Heart left ventricle (tissue), 13 donors: ENCODE data around the gene SLC16A7.

Experiments
- POLR2A ChIP-seq, 2 donors: fragments of 450-650 bp; IDR thresholded peaks; one replicate each; pipeline ENCODE4 v1.6.1; 2017; ENCODE audit warnings: antibody characterized with exemption in 2 of 2, mild to moderate bottlenecking in 2 of 2, moderate library complexity in 2 of 2
- TF ChIP-seq, protein P1 (sequence below), 12 donors: fragments of 200-600 bp; sonication (generic) in 4 of 12; IDR thresholded peaks; one replicate each; pipeline versions ENCODE4 v1.5.0 to v1.8.0; 2018 to 2022; ENCODE audit warnings: antibody characterized with exemption in 12 of 12, mild to moderate bottlenecking in 5 of 12
- donor health status: ischemic (EF 13 %, LVEDD 7.1; RV severe dilation, severe dysfunction).
- donor health status: DM: no; HTN: yes; CAD: no.
- donor health status: DM: no; HTN: no; CAD: no.
- donor health status: ischemic (EF 25% LVEDD 6.9; RV normal size, moderate dysfunction).
- donor health status: ischemic (EF 25% LVEDD 5.7; RV mildly dilated, moderate dysfunction).
- donor health status: ischemic (EF 35%, LVEDD 5.7; RV mildly dilated, moderate dysfunction).
- donor health status: nonischemic (EF 11% LVEDD 7.7; RV severe dilation, severe dysfunction).
- donor health status: DM: yes; HTN: yes; CAD: no.
- donor health status: PGD.
- donor health status: ischemic (EF 29% LVEDD 5.4; RV normal size, mild dysfunction).
- donor health status: nonischemic (EF 23%, LVEDD 6.1; RV moderate dilation, normal function).

DNA sequence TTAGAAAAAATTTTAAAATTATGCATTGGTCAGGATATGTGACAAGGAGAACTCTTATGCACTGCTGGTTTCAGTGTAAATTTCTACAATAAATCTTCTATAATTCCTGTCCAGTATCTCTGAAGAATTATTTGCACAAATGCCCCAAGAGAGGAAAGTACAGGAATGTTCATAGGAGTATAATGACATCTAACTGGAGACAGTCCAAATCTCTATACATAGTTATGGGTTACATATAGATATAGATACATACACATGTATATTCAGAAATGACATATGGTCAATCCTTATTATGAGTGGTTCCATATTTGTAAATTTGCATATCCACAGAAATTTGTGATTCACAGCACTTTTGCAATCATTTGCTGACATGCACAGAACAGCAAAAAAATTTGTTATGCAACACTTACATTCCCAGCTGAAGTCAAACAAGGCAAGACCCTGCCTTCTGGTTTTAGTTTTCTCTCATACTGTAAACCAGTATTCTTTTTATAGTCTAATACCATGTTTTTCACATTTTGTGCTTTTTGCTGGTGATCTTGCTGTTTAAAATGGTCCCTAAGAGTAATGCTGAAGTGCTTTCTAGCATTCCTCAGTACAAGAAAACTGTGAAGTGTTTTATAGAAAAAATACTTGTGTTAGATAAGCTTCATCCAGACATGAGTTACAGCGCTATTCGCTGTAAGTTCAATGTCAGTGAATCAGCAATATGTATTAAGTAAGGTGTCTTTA lies 103.8 kb downstream of the SLC16A7 start:
- no peak for TF ChIP-seq POLR2A (IDR thresholded peaks at IDR 0.05)
- TF ChIP-seq, protein P1, sequence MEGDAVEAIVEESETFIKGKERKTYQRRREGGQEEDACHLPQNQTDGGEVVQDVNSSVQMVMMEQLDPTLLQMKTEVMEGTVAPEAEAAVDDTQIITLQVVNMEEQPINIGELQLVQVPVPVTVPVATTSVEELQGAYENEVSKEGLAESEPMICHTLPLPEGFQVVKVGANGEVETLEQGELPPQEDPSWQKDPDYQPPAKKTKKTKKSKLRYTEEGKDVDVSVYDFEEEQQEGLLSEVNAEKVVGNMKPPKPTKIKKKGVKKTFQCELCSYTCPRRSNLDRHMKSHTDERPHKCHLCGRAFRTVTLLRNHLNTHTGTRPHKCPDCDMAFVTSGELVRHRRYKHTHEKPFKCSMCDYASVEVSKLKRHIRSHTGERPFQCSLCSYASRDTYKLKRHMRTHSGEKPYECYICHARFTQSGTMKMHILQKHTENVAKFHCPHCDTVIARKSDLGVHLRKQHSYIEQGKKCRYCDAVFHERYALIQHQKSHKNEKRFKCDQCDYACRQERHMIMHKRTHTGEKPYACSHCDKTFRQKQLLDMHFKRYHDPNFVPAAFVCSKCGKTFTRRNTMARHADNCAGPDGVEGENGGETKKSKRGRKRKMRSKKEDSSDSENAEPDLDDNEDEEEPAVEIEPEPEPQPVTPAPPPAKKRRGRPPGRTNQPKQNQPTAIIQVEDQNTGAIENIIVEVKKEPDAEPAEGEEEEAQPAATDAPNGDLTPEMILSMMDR (IDR thresholded peaks at IDR 0.05): no peak
